Neutrophil (primary cell): Measurements from ENCODE around the gene DISC1.
A peak's percentile ranks its signal among the peaks of the same experiment; 100 is the strongest.

Source experiments
- H3K27ac ChIP-seq: fragments of 200-600 bp; sonication (generic); 2 replicates; pipeline ENCODE4 v1.5.1; 2016; ENCODE audit warnings: mild to moderate bottlenecking, moderate library complexity
- H3K27me3 ChIP-seq: fragments of 200-600 bp; sonication (generic); 2 replicates; pipeline ENCODE4 v1.6.0; 2016; ENCODE audit warnings: mild to moderate bottlenecking
- H3K36me3 ChIP-seq: fragments of 200-600 bp; sonication (generic); 2 replicates; pipeline ENCODE4 v1.5.1; 2017
- H3K4me1 ChIP-seq, 2 experiments: fragments of 200-600 bp in 1 of 2; sonication (generic) in 1 of 2; 1 replicate in 1 of 2; 2 replicates in 1 of 2; pipeline versions ENCODE4 v1.5.1 to v1.6.1; 2013 to 2016; ENCODE audit warnings: low read depth in 1 of 2, low read length in 1 of 2, mild to moderate bottlenecking in 1 of 2, moderate library complexity in 1 of 2; ENCODE audit not compliant: control insufficient read depth in 1 of 2, insufficient read depth in 1 of 2
- H3K4me3 ChIP-seq, 2 experiments: fragments of 200-600 bp in 1 of 2; sonication (generic) in 1 of 2; 1 replicate in 1 of 2; 2 replicates in 1 of 2; pipeline ENCODE4 v1.5.1; 2013 to 2016; ENCODE audit warnings: low read depth in 1 of 2, low read length in 1 of 2, mild to moderate bottlenecking in 1 of 2, moderate library complexity in 1 of 2
- H3K9me3 ChIP-seq: fragments of 200-600 bp; sonication (generic); 2 replicates; pipeline ENCODE4 v1.5.1; 2016
- CTCF ChIP-seq: fragments of 200-600 bp; sonication (generic); IDR thresholded peaks from 2 replicates; pipeline ENCODE4 v1.5.1; 2016; ENCODE audit warnings: antibody characterized with exemption

DISC1 gene

GRCh38 chr1:231606712-231607111 is 19.9 kb upstream of the DISC1 start:
- TF ChIP-seq CTCF: no peak
- H3K9me3 ChIP-seq: no peaks in the 10 kb centered on the region
- H3K27me3 ChIP-seq: no peaks in the 10 kb centered on the region

GRCh38 chr1:231610388-231610787 is 16.2 kb upstream of the DISC1 start:
- no peaks in the 10 kb centered on the region for H3K36me3 ChIP-seq
- no peaks in the 10 kb centered on the region for H3K27me3 ChIP-seq
- H3K4me1 ChIP-seq: peaks cover 39 to 40% of the 10 kb centered on the region in 2 experiments
- no peak overlapping the region for H3K27ac ChIP-seq
- TF ChIP-seq CTCF: no peak
- H3K9me3 ChIP-seq: no peaks in the 10 kb centered on the region
- H3K4me3 ChIP-seq: no peak overlapping the region

More at GRCh38 chr1:231606712-231607111, 19.9 kb upstream of the DISC1 start:
- H3K36me3 ChIP-seq: no peaks in the 10 kb centered on the region
- H3K4me1 ChIP-seq: peaks cover 11 to 12% of the 10 kb centered on the region in 2 experiments
- H3K27ac ChIP-seq: no peak overlapping the region
- no peak overlapping the region for H3K4me3 ChIP-seq

GRCh38 chr1:231611111-231611510 is 15.5 kb upstream of the DISC1 start:
- Histone ChIP-seq H3K4me1 (peaks cover 39 to 40% of the 10 kb centered on the region in 2 experiments), H3K4me3 (no peak overlapping the region), H3K9me3 (no peaks in the 10 kb centered on the region), H3K27me3 (no peaks in the 10 kb centered on the region), H3K27ac (no peak overlapping the region), H3K36me3 (no peaks in the 10 kb centered on the region)
- TF ChIP-seq CTCF: no peak

DNA sequence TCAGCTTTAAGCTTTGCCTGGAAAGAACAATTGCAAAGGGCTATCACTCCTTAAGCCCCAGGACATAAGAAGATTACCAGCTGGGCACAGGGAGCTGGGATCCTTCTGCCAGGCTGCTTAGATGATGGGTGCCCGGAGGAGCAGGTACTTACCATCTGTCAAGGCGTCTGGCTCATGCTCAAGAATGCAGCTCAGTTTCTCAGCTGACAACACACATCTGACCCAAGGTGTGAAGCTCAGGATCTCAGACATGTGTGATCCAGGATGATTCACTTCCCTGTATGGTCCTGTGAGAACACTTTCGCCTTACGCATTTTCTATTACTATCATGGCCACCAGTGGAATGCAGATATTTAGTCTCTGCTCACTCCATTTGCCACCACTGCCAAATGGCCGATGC is 14.7 kb upstream of the DISC1 start:
- Histone ChIP-seq H3K4me1 (peaks cover 39 to 40% of the 10 kb centered on the region in 2 experiments), H3K27me3 (no peaks in the 10 kb centered on the region), H3K4me3 (peak overlapping the region; percentile 46 to 51), H3K36me3 (no peaks in the 10 kb centered on the region), H3K27ac (peak overlapping the region; percentile 82), H3K9me3 (no peaks in the 10 kb centered on the region)
- no peak for TF ChIP-seq CTCF

DNA sequence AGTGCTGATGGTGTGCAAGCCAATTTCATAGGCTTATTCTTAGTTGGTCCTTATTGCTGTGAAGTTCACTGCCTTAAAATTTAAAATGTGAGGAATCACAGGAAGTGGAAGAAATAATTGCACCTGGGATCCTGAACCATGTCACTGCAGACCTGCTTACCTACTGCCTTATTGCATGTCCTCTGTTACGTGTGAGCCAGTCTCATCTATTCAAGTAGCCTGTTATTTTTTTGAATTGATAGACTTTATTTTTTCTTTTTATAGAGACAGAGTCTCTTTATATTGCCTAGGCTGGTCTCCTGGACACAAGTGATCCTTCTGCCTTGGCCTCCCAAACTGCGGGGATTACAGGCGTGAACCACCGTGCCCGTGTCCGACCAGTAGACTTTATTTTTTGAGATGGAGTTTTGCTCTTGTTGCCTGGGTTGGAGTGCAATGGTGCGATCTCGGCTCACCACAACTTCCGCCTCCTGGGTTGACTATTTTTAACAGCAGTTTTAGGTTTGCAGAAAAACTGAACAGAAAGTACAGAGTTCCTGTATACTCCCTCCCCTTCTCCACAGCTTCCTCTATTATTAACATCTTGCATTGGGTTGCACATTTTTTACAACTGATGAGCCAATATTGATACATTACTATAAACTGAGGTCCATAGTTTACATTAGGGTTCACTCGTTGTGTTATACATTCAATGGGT is 14.0 kb upstream of the DISC1 start:
- Histone ChIP-seq H3K9me3 (no peaks in the 10 kb centered on the region), H3K4me1 (peaks cover 39 to 40% of the 10 kb centered on the region in 2 experiments), H3K27ac (peak overlapping the region; percentile 82), H3K36me3 (no peaks in the 10 kb centered on the region), H3K27me3 (no peaks in the 10 kb centered on the region), H3K4me3 (peak overlapping the region; percentile 46 to 51)
- no peak for TF ChIP-seq CTCF
